HG02840 (cell line): Measurements from ENCODE around the gene LDLRAD2.
"Not testable (repeated sequence)": the region's sequence is repeated elsewhere in the genome, so short reads cannot be mapped to it uniquely, and the experiment has no call there.

Experiments
- ATAC-seq: cut with Tn5 transposase; IDR thresholded peaks from one replicate; pipeline ENCODE4 v1.9.1; 2021; ENCODE audit warnings: mild to moderate bottlenecking, moderate library complexity, moderate number of reproducible peaks; ENCODE audit not compliant: unreplicated experiment, low FRiP score

Gene LDLRAD2

GRCh38 chr1:21811875-21812305 lies at the start of gene LDLRAD2:
Gene LDLRAD2, plus strand, starts transcription at chr1:21812265. Its CDS starts 187 bp downstream, at chr1:21812452.
- ATAC-seq: no peak

- ATAC-seq: no peak
Observed at GRCh38 chr1:21763236-21763635, 48.8 kb upstream of the LDLRAD2 start.

GRCh38 chr1:21763694-21764419 lies 48.2 kb upstream of the LDLRAD2 start:
- no peak for ATAC-seq

DNA sequence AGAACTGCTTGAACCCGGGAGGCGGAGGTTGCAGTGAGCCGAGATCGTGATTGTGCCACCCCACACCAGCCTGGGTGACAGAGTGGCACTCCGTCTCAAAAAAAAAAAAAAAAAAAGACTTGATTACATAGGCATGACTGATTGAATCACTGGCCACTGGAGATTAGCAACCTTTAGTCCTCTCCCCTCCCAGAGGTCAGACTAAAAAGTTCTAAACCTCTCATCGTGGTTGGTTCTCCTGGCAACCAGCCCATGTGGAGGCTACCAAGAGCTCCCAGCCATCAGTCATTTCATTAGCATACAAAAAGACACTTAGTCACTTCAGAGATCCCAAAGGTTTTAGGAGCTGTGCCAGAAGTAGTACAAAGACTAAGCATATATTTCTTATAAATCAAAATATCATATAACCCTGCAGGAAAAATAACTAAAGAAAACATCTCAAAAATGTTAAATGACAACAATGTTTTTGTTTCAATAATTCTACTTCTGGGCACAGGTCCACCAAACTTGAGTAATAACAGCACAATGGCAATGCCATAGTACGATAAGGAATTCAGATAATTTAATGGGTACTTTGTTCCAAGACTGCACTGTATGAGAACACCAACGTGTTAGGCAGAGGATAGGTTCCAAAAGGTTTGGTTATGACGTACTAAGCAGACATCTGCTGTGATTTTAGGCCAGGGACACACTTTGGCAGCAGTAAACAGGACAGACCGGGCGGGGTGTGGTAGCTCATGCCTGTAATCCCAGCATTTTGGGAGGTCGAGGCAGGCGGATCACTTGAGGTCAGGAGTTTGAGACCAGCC lies 47.2 kb upstream of the LDLRAD2 start:
- no peak for ATAC-seq

- no peak for ATAC-seq
Observed at GRCh38 chr1:21766210-21766609, 45.9 kb upstream of the LDLRAD2 start.

GRCh38 chr1:21767106-21767505 lies 45.0 kb upstream of the LDLRAD2 start:
- not testable (repeated sequence) for ATAC-seq

- ATAC-seq: no peak
Observed at GRCh38 chr1:21770201-21770600, 41.9 kb upstream of the LDLRAD2 start.

DNA sequence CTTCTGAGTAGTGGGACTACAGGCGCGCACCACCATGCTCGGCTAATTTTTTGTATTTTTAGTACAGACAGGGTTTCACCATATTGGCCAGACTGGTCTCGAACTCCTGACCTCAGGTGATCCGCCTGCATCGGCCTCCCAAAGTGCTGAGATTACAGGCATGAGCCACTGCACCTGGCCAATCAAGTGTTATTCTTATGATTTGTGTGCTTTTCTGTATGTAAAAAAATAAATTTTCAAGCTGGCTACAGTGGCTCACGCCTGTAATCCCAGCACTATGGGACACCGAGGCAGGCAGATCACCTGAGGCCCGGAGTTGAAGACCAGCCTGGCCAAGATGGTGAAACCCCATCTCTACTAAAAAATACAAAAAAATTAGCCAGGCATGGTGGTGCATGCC lies 41.5 kb upstream of the LDLRAD2 start:
- not testable (repeated sequence) for ATAC-seq

DNA sequence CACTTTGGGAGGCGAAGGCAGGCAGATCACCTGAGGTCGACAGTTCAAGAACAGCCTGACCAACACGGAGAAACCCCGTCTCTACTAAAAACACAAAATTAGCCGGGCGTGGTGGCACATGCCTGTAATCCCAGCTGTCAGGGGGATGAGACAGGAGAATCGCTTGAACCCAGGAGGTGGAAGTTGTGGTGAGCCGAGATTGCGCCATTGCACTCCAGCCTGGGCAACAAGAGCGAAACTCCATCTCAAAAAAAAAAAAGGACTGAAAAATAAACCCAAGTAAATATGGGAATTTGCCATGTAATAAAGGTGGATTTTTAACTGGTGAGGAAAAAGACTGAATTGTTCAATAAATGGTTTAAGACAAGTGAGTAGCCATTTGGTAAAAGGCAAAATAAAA lies 40.4 kb upstream of the LDLRAD2 start:
- not testable (repeated sequence) for ATAC-seq

DNA sequence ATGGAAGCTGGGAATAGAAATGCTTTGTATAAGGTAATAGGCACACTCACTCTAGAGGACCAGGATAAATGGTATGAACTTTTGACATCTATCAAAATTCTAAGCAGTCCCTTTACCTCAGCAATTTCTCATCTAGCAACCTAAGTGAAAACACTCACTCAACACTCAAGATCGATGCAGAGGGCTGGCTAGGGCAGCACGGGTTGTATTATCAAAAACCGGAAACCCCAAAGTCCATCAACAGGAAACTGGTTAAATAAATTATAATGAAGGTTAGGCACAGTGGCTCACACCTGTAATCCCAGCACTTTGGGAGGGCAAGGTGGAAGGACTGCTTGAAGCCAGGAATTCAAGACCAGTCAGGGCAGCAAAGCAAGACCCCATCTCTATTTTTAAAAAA lies 38.5 kb upstream of the LDLRAD2 start:
- ATAC-seq: no peak

- ATAC-seq: no peak
Observed at GRCh38 chr1:21774835-21775549, 37.1 kb upstream of the LDLRAD2 start.

- no peak for ATAC-seq
Observed at GRCh38 chr1:21775550-21775914, 36.5 kb upstream of the LDLRAD2 start.

GRCh38 chr1:21775985-21776562 lies 36.0 kb upstream of the LDLRAD2 start:
- no peak for ATAC-seq

DNA sequence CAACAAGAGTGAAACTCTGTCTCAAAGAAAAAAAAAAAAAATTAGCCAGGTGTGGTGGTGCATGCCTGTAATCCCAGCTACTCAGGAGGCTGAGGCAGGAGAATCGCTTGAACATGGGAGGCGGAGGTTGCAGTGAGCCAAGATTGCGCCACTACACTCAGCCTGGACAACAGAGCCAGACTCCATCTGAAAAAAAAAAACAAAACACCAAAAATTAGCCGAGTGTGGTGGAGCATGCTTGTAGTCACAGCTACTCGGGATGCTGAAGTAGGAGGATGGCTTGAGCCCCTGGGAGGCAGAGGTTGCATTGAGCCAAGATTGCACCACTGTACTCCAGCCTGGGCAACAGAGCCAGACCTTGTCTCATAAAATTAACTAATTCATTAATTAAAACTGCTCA lies 35.1 kb upstream of the LDLRAD2 start:
- ATAC-seq: not testable (repeated sequence)

DNA sequence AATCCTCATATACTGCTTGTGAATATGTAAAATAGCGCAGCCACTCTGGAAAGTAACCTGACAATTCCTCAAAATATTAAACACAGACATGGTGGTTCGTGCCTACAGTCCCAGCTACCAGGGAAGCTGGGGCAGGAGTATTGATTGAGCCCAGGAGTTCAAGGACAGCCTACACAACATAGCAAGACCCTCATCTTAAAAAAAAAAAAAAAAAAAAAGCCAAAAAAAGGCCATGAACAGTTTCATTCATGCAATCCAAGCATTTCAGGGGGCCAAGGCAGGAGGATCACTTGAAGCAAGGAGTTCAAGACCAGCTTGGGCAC lies 33.7 kb upstream of the LDLRAD2 start:
- ATAC-seq: no peak

DNA sequence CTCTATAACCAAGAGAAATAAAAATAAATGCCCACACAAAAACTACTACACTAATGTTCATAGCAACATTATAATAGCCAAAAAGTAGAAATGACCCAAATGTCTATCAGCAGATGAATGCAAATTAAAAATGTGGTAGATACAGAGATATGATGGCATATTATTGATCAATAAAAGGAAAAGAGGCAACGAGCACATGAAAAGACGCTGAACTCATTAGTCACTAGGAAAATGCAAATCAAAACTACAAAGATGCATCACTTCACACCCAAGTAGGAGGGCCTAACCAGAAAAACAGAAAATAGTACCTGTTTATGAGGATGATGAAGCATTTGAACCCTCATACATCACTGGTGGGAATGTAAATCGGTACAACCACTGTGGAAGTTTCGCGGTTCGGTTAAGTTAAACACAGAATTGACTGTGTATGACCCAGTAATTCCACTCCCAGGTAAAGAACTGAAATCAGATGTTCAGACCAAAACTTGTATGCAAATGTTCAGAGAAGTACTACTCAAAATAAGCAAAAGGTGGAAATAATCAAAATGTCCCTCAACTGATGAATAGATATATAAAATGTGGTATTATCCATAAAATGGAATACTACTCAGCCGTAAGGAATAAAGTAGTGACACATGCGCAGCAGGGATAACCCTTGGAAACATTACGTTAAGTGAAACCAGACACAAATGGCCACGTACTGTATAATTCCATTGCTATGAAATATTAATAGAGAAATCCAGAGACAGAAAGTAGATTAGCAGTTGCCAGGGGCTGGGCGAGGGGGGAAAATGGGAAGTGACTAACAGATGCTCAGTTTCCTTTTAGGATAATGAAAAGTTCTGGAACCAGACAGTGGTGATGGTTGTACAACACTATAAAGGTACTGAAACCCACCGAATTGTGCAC lies 32.2 kb upstream of the LDLRAD2 start:
- no peak for ATAC-seq

GRCh38 chr1:21781815-21782348 lies 30.2 kb upstream of the LDLRAD2 start:
- no peak for ATAC-seq

GRCh38 chr1:21782349-21782867 lies 29.7 kb upstream of the LDLRAD2 start:
- peak; percentile 18 for ATAC-seq

- peak; percentile 73 for ATAC-seq
Observed at GRCh38 chr1:21782868-21783678, 29.0 kb upstream of the LDLRAD2 start, which contains the start of gene USP48. Gene USP48, minus strand, starts transcription at chr1:21783149. Its CDS starts 192 bp downstream, at chr1:21782957.
